ENCODE measurements around the gene IGSF8.

IGSF8 gene

DNA sequence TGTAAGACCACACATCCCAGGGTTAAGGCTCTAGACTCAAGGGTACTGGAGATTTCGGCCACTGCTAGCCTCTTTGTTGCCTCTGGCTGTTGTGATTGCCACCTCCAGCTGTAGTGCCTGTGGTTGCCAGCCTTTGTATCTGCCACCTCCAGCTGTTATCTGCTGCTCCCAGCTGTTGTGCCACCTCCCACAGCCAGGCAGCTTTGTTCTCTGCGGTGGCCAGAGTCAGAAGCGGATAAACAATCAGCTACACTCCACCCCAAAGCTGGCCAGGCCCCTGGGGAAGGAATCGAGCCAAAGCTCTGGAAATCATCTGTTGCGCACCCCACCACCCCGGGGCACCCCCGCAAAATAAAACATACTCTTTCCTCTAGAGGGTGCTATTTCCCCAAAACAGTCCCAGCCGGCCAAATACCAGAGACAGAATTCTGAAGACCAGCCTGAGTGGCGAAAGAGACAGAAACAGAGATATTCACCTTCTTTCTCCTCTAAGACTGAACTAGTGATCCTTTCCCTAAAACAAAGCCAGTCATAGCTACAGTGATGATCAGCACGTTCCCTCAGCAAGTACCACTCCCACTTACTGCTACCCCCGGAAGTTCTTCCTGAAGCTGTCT is 51.8 kb downstream of the IGSF8 start:
- H3K27me3 ChIP-seq (replicated peaks; ENCODE audit: control insufficient read depth, insufficient read depth, low read length, poor library complexity, severe bottlenecking), result no peaks in the 10 kb centered on the region
- no peaks in the 10 kb centered on the region for H3K36me3 ChIP-seq (ENCODE audit: control insufficient read depth, insufficient read depth, low read length)
- H3K27ac ChIP-seq (ENCODE audit: insufficient read depth, low read length, poor library complexity, severe bottlenecking), result no peak overlapping the region
- H3K4me1 ChIP-seq (ENCODE audit: control insufficient read depth, insufficient read depth, low read length, poor library complexity, severe bottlenecking), result no peaks in the 10 kb centered on the region
- DNase-seq, result no peak
- no peaks in the 10 kb centered on the region for H3K9me3 ChIP-seq (ENCODE audit: control insufficient read depth, low read length)
- peak overlapping the region; percentile 5 for H3K4me3 ChIP-seq (ENCODE audit: insufficient read depth, low read depth, low read length, poor library complexity, severe bottlenecking)

DNA sequence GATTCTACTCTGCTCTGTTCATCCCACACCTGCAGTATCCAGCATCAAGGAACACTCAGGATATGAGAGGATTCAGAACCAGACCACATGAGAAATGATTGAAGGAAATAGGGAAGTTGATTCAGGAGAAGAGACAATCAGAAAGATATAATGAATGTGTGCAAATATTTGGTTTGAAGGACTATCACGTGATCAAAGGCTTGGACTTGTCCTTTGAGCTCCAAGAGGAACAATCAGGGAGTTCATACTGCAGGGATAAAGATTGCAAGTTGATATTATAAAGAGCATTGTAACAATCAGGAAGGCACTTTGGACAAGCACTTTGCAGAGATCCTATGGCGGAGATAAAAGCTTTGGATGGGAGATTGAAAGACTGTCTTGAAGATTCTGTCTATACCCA is 52.8 kb downstream of the IGSF8 start:
- Histone ChIP-seq H3K9me3 (ENCODE audit: control insufficient read depth, low read length) (no peaks in the 10 kb centered on the region), H3K4me3 (ENCODE audit: insufficient read depth, low read depth, low read length, poor library complexity, severe bottlenecking) (no peak overlapping the region), H3K4me1 (ENCODE audit: control insufficient read depth, insufficient read depth, low read length, poor library complexity, severe bottlenecking) (no peaks in the 10 kb centered on the region), H3K27me3 (replicated peaks; ENCODE audit: control insufficient read depth, insufficient read depth, low read length, poor library complexity, severe bottlenecking) (no peaks in the 10 kb centered on the region), H3K27ac (ENCODE audit: insufficient read depth, low read length, poor library complexity, severe bottlenecking) (no peak overlapping the region), H3K36me3 (ENCODE audit: control insufficient read depth, insufficient read depth, low read length) (no peaks in the 10 kb centered on the region)
- DNase-seq, result no peak

DNA sequence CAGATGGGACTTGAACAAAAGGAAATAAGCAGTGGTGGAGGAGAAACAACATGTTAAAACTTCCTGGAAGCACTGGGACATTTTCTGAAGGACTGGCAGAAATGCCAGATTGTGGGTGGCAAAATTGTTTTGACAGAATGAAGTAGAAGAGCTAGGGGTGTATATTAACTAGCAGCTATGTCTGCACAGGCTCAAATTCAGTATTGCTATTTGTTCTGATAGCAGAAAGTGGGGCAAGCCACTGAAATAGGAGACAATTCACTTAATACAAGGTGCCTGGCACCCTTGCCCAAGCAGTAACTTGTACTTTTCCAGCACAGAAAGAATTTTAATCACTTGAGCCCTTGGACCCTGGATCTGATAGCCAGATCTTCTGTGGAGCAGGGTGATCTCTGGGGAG is 54.9 kb downstream of the IGSF8 start:
- H3K4me1 ChIP-seq (ENCODE audit: control insufficient read depth, insufficient read depth, low read length, poor library complexity, severe bottlenecking), result no peaks in the 10 kb centered on the region
- no peak overlapping the region for H3K4me3 ChIP-seq (ENCODE audit: insufficient read depth, low read depth, low read length, poor library complexity, severe bottlenecking)
- no peaks in the 10 kb centered on the region for H3K36me3 ChIP-seq (ENCODE audit: control insufficient read depth, insufficient read depth, low read length)
- H3K27me3 ChIP-seq (replicated peaks; ENCODE audit: control insufficient read depth, insufficient read depth, low read length, poor library complexity, severe bottlenecking), result no peaks in the 10 kb centered on the region
- no peak overlapping the region for H3K27ac ChIP-seq (ENCODE audit: insufficient read depth, low read length, poor library complexity, severe bottlenecking)
- no peak for DNase-seq
- H3K9me3 ChIP-seq (ENCODE audit: control insufficient read depth, low read length), result no peaks in the 10 kb centered on the region

Data from effector memory CD4-positive, alpha-beta T cell (primary cell).